Activated T-cell treated with anti-CD3 and anti-CD28 coated beads for 1 hour (primary cell): ENCODE data around the gene SPATA2L.

Experiments used
- DNase-seq: peaks from one replicate; pipeline ENCODE4 v3.0.0-alpha.2; 2020; ENCODE audit warnings: low read depth

Gene SPATA2L

GRCh38 chr16:89701425-89702406 lies at the start of gene SPATA2L:
TSS of gene SPATA2L (minus strand) at chr16:89701705. CDS start at chr16:89701232, 473 bp downstream.
- DNase-seq, result peak; percentile 96

- no peak for DNase-seq
Measured at GRCh38 chr16:89749637-89750036, 48.1 kb upstream of the SPATA2L start.

- no peak for DNase-seq
Measured at GRCh38 chr16:89748921-89749320, 47.4 kb upstream of the SPATA2L start.

GRCh38 chr16:89748076-89748475 lies 46.6 kb upstream of the SPATA2L start:
- no peak for DNase-seq

GRCh38 chr16:89746043-89746442 lies 44.5 kb upstream of the SPATA2L start:
- DNase-seq, result no peak

GRCh38 chr16:89744813-89745212 lies 43.3 kb upstream of the SPATA2L start:
- DNase-seq, result no peak

GRCh38 chr16:89742948-89743347 lies 41.4 kb upstream of the SPATA2L start:
- DNase-seq, result no peak

- no peak for DNase-seq
Measured at GRCh38 chr16:89741342-89742014, 40.0 kb upstream of the SPATA2L start.

GRCh38 chr16:89739383-89739782 lies 37.9 kb upstream of the SPATA2L start:
- DNase-seq, result no peak

- DNase-seq, result no peak
Measured at GRCh38 chr16:89738538-89739317, 37.2 kb upstream of the SPATA2L start.

- DNase-seq, result no peak
Measured at GRCh38 chr16:89738072-89738377, 36.5 kb upstream of the SPATA2L start.

GRCh38 chr16:89737341-89738071 lies 36.0 kb upstream of the SPATA2L start:
- no peak for DNase-seq

- no peak for DNase-seq
Measured at GRCh38 chr16:89736554-89736953, 35.0 kb upstream of the SPATA2L start.

GRCh38 chr16:89733792-89734191 lies 32.3 kb upstream of the SPATA2L start:
- DNase-seq, result no peak

- no peak for DNase-seq
Measured at GRCh38 chr16:89733322-89733721, 31.8 kb upstream of the SPATA2L start.

- DNase-seq, result no peak
Measured at GRCh38 chr16:89732918-89733242, 31.4 kb upstream of the SPATA2L start.

- no peak for DNase-seq
Measured at GRCh38 chr16:89732142-89732917, 30.8 kb upstream of the SPATA2L start.

- DNase-seq, result no peak
Measured at GRCh38 chr16:89730610-89731234, 29.2 kb upstream of the SPATA2L start.

- no peak for DNase-seq
Measured at GRCh38 chr16:89729863-89730593, 28.5 kb upstream of the SPATA2L start.

GRCh38 chr16:89729293-89729692 lies 27.8 kb upstream of the SPATA2L start:
- DNase-seq, result no peak
